Lung (tissue), 12 donors: Measurements from ENCODE around the gene PDE4B. TPM values are rescaled to one million over a fixed set of nuclear protein-coding genes. Genes with fewer than 3 reads are reported as not detected.

Source experiments
- ATAC-seq: fragments of 200-7000 bp; cut with Tn5 transposase; one replicate; pipeline ENCODE4 v1.9.1; 2020; ENCODE audit warnings: moderate number of reproducible peaks; ENCODE audit not compliant: insufficient read depth, low FRiP score
- DNase-seq, 3 donors: peaks; one replicate each; pipeline ENCODE4 v3.0.0-alpha.2; 2013 to 2017
- H3K27ac ChIP-seq, 2 donors: one replicate each; pipeline ENCODE4 v1.5.1; 2013; ENCODE audit warnings: mild to moderate bottlenecking in 2 of 2, moderate library complexity in 2 of 2, control low read depth in 1 of 2, inconsistent platforms in 1 of 2, low read depth in 1 of 2, low read length in 1 of 2
- H3K27me3 ChIP-seq, 3 donors: one replicate each; pipeline ENCODE4 v1.5.1; 2013; ENCODE audit warnings: low read length in 2 of 3; ENCODE audit not compliant: control insufficient read depth in 3 of 3, insufficient read depth in 3 of 3
- H3K36me3 ChIP-seq, 4 donors: one replicate each; pipeline ENCODE4 v1.5.1; 2013; ENCODE audit warnings: low read length in 4 of 4, mild to moderate bottlenecking in 1 of 4, moderate library complexity in 1 of 4; ENCODE audit not compliant: control insufficient read depth in 4 of 4, insufficient read depth in 4 of 4
- H3K4me1 ChIP-seq, 5 donors: one replicate each; pipeline ENCODE4 v1.5.1; 2013; ENCODE audit warnings: low read length in 5 of 5, mild to moderate bottlenecking in 2 of 5, moderate library complexity in 1 of 5; ENCODE audit not compliant: control insufficient read depth in 5 of 5, insufficient read depth in 5 of 5
- H3K4me3 ChIP-seq: one replicate; pipeline ENCODE4 v1.5.1; 2013; ENCODE audit warnings: mild to moderate bottlenecking, control low read depth, moderate library complexity
- H3K9ac ChIP-seq, 2 donors: one replicate each; pipeline ENCODE4 v1.5.1; 2013; ENCODE audit warnings: low read length in 2 of 2, control low read depth in 1 of 2; ENCODE audit not compliant: insufficient read depth in 1 of 2
- H3K9me3 ChIP-seq, 4 donors: one replicate each; pipeline ENCODE4 v1.5.1; 2013; ENCODE audit warnings: low read length in 3 of 4, mild to moderate bottlenecking in 1 of 4, moderate library complexity in 1 of 4; ENCODE audit not compliant: control insufficient read depth in 4 of 4, insufficient read depth in 3 of 4
- CTCF ChIP-seq: IDR thresholded peaks from 2 replicates; pipeline ENCODE4 v1.5.1; 2012; ENCODE audit warnings: mild to moderate bottlenecking; ENCODE audit errors: control extremely low read depth, extremely low read depth
- WGBS, 2 donors: extraction: QIAGEN DNeasy Blood & Tissue Kit; methylation state at CpG; one replicate each; pipeline ENCODE4 v1.1.7; 2013; 5-methylcytosine and 5-hydroxymethylcytosine counted together
- polyA plus RNA-seq, 2 donors: library from polyadenylated mRNA; stranded (reverse); fragments of 200-250 nt; gene quantifications; one replicate each; pipeline ENCODE4 v1.2.1, GENCODE V29; 2013
- total RNA-seq, 2 donors: library from RNA; depleted of rRNA in 1 of 2; stranded (reverse); fragments of >200 nt in 1 of 2; gene quantifications; one replicate each; pipeline ENCODE4 v1.2.1, GENCODE V29; 2014 to 2021
- donor health status: control.
- donor health status: control.
- donor health status: Bipolar disorder and iron deficiency.
- donor health status: healthy.
- donor health status: DM: yes; HTN: yes; CAD: no.

Gene PDE4B
- total and polyA plus RNA-seq, 4 donors: 4.0 to 96.2 (median 20.2) TPM

GRCh38 chr1:66168948-66169671 is 376.4 kb downstream of the PDE4B start:
- H3K27ac ChIP-seq: no peak overlapping the region
- no peak overlapping the region for H3K4me3 ChIP-seq
- 42 to 70% methylated on average over 6 of the region's 6 CpGs for WGBS, 2 donors
- no peak overlapping the region for H3K9ac ChIP-seq
- H3K27me3 ChIP-seq: peaks cover 0 to 2% (median 0%) of the 10 kb centered on the region in 3 donors
- TF ChIP-seq CTCF: no peak
- ATAC-seq (no peak), DNase-seq (no peak)
- no peaks in the 10 kb centered on the region for H3K36me3 ChIP-seq
- no peaks in the 10 kb centered on the region for H3K9me3 ChIP-seq
- peaks cover 0 to 12% (median 0%) of the 10 kb centered on the region in 5 donors for H3K4me1 ChIP-seq

GRCh38 chr1:66172272-66172671 is 379.6 kb downstream of the PDE4B start:
- Histone ChIP-seq H3K36me3 (no peaks in the 10 kb centered on the region), H3K9me3 (no peaks in the 10 kb centered on the region), H3K4me3 (no peak overlapping the region), H3K27ac (no peak overlapping the region), H3K27me3 (peaks cover 0 to 2% (median 0%) of the 10 kb centered on the region in 3 donors), H3K4me1 (peaks cover 0 to 12% (median 0%) of the 10 kb centered on the region in 5 donors), H3K9ac (no peak overlapping the region)
- no peak for ATAC-seq
- WGBS, 2 donors: 94 to 96% methylated on average over 1 of the region's 1 CpG
- DNase-seq: peak in 1 of 3 donors; percentile 19
- no peak for TF ChIP-seq CTCF

GRCh38 chr1:66175098-66175497 is 382.4 kb downstream of the PDE4B start:
- TF ChIP-seq CTCF: no peak
- Histone ChIP-seq H3K36me3 (no peaks in the 10 kb centered on the region), H3K27me3 (peaks cover 0 to 2% (median 0%) of the 10 kb centered on the region in 3 donors), H3K9me3 (no peaks in the 10 kb centered on the region), H3K27ac (no peak overlapping the region), H3K9ac (no peak overlapping the region), H3K4me1 (no peaks in the 10 kb centered on the region), H3K4me3 (no peak overlapping the region)
- ATAC-seq (no peak), DNase-seq (no peak)
- WGBS, 2 donors: 74 to 89% methylated on average over 1 of the region's 1 CpG

GRCh38 chr1:66175581-66175980 is 382.9 kb downstream of the PDE4B start:
- no peak for TF ChIP-seq CTCF
- Histone ChIP-seq H3K27ac (no peak overlapping the region), H3K36me3 (no peaks in the 10 kb centered on the region), H3K27me3 (peaks cover 0 to under 1% (median 0%) of the 10 kb centered on the region in 3 donors), H3K9ac (no peak overlapping the region), H3K9me3 (no peaks in the 10 kb centered on the region), H3K4me1 (no peaks in the 10 kb centered on the region), H3K4me3 (no peak overlapping the region)
- ATAC-seq: no peak
- DNase-seq: no peak
- WGBS, 2 donors: 74 to 81% methylated on average over 2 of the region's 2 CpGs
